ENCODE results near the gene COX6B1.
A peak's percentile ranks its signal among the peaks of the same experiment; 100 is the strongest.

COX6B1 gene

DNA sequence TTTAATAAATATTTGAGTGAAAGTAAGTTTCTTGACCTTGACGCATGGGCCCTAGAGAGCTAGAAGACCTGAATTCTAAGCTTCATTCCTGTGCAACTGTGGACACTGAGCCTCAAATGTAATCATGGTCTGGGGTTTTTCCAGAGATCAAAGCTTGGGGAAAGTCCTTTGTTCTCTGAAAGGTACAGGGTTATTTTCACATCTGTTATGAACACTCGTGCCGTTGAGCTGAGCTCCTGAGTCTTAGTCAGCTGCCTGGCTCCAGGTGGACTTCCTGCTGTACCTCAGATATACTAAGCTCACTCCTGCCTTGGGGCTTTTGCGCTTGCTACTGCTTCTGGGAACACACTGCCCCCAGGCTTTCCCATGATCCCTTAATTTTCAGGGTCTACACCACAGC is 48.7 kb downstream of the COX6B1 start:
- no peak overlapping the region for H3K4me3 ChIP-seq (ENCODE audit: low read depth, low read length)
- TF ChIP-seq, protein P1, sequence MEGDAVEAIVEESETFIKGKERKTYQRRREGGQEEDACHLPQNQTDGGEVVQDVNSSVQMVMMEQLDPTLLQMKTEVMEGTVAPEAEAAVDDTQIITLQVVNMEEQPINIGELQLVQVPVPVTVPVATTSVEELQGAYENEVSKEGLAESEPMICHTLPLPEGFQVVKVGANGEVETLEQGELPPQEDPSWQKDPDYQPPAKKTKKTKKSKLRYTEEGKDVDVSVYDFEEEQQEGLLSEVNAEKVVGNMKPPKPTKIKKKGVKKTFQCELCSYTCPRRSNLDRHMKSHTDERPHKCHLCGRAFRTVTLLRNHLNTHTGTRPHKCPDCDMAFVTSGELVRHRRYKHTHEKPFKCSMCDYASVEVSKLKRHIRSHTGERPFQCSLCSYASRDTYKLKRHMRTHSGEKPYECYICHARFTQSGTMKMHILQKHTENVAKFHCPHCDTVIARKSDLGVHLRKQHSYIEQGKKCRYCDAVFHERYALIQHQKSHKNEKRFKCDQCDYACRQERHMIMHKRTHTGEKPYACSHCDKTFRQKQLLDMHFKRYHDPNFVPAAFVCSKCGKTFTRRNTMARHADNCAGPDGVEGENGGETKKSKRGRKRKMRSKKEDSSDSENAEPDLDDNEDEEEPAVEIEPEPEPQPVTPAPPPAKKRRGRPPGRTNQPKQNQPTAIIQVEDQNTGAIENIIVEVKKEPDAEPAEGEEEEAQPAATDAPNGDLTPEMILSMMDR (IDR thresholded peaks at IDR 0.05; ENCODE audit: borderline replicate concordance, insufficient read depth, low read depth, low read length), result no peak

DNA sequence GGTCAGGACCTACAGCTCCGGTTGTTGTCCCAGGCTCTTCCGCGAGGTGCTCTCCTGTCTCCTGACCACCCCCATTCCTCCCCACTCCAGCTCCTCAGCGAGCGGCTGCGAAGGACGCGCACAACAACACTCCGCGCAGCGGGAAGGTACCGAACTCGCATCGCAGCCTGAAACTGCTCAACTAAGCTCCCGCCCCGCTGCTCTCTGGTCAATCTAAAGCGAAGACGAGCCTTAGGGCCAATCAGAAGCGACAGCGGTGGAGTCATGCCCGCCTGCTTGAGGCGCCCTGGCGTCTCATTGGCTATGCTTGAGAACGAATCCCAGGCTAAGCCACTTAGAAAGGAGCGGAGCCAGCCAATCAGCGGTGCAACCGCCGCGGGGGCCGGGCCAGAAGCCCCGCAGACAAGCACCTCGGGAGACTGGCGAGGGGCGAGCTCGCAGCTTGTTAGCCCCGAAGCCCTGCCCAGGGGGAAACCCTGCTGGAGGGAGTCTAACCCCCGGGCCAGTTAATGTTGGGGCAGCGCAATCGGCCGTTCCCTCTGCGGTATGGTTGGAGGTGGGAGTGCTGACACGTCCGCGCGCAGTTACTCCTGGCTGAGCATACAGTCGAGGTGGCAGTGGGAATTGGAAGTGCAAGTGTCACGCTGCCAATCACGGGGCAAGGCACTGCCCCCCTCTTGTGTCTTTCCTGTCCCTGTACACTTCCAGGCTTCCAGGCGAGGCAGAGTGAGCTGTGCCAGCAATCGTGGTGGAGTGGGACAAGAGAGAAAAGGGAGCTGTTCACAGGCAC is 54.3 kb downstream of the COX6B1 start:
- TF ChIP-seq, protein P1 (IDR thresholded peaks at IDR 0.05; ENCODE audit: borderline replicate concordance, insufficient read depth, low read depth, low read length), result no peak
- peak overlapping the region; percentile 67 for H3K4me3 ChIP-seq (ENCODE audit: low read depth, low read length)

DNA sequence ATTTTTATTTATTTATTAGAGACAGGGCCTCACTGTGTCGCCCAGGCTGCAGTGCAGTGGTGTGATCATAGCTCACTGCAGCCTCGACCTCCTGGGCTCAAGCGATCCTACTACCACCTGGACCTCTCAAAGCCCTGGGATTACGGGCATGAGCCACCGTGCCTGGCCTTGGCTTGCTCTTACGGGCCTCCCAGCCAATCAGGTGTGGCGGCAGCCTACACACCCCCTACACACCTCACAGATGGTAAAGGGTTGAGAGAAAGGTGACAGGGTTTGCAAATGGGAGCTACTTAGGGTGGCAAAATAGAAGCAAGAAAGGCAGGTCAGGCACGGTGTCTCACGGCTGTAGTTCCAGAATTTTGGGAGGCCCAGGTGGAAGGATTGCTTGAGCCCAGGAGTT is 55.2 kb downstream of the COX6B1 start:
- H3K4me3 ChIP-seq (ENCODE audit: low read depth, low read length), result no peak overlapping the region
- TF ChIP-seq, protein P1 (IDR thresholded peaks at IDR 0.05; ENCODE audit: borderline replicate concordance, insufficient read depth, low read depth, low read length), result no peak

DNA sequence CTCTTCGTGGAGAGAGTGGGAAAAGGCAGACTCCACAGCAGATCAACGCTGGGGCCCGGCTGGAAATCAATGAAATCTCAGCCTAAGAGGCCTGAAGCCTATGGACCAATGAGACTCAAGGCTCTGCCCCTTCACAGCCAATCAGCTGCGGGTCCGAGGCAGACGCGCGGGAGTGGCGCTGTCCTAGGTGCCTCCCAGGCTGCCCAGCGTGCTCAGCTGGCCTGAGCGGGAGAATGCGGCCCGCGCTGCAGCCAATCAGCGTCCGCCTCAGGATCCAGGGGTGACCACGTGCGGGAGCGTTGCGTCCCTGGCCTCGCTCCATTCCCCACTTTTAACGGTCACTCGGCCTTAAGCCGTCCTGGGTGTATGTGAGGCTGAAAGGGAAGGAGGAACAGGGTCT is 56.1 kb downstream of the COX6B1 start, which contains the start of gene ZBTB32:
Gene ZBTB32 (plus strand): TSS at position 341 of the 400 bp plus-strand sequence. CDS start 10,069 bp downstream, outside the sequence.
- TF ChIP-seq, protein P1 (IDR thresholded peaks at IDR 0.05; ENCODE audit: borderline replicate concordance, insufficient read depth, low read depth, low read length), result no peak
- no peak within 1 kb of the TSS for H3K4me3 ChIP-seq (ENCODE audit: low read depth, low read length)

Data from GM12875 (cell line).